HCT116 (cell line): ENCODE measurements around the gene GALNT13. TPM values are rescaled to one million over a fixed set of nuclear protein-coding genes. Genes with fewer than 3 reads are reported as not detected.

ENCODE experiments used
- ATAC-seq: fragments of 200-7000 bp; cut with Tn5 transposase; 2 replicates; pipeline ENCODE4 v1.9.1; 2020; ENCODE audit warnings: mild to moderate bottlenecking, moderate library complexity
- BruUV-seq: library from RNA; stranded (reverse); fragments of 400-500 nt; replicated peaks from 2 replicates; lab custom pipeline; 2021; lab: Mats Ljungman, UMichigan
- CTCF ChIA-PET: fragments of 300-600 bp; sonication (Branson Sonifier 250); formaldehyde crosslinking; loops from one replicate; lab custom pipeline; 2021; ENCODE audit warnings: antibody characterized with exemption; lab: Charles Lee
- POLR2A ChIA-PET: fragments of 300-600, 350-600 bp; sonication (Branson Sonifier 250); formaldehyde crosslinking; loops from one replicate; lab custom pipeline; 2021; ENCODE audit warnings: antibody characterized with exemption; lab: Charles Lee
- RAD21 ChIA-PET, 2 experiments: fragments of 300-600 bp; sonication (Branson Sonifier 250); formaldehyde crosslinking; loops; one replicate each; lab custom pipeline; 2023; ENCODE audit warnings: low total read pairs in 2 of 2; ENCODE audit not compliant: uncharacterized antibody in 2 of 2, unreplicated experiment in 2 of 2, low non-redundant PET in 1 of 2; lab: Charles Lee
- DNase-seq: peaks from one replicate; pipeline ENCODE4 v3.0.0-alpha.2; 2010; ENCODE audit warnings: low read depth, low spot score
- H2AFZ ChIP-seq: fragments of 200-600 bp; shearing (Covaris generic), sonication (generic); 2 replicates; pipeline ENCODE4 v1.6.1; 2017; ENCODE audit warnings: low read depth, mixed run types, mixed read lengths, antibody characterized with exemption, low read length; ENCODE audit not compliant: poor library complexity, severe bottlenecking
- H3K27ac ChIP-seq: 2 replicates; pipeline ENCODE4 v1.5.1; 2012; ENCODE audit warnings: low read depth, low read length
- H3K27me3 ChIP-seq: fragments of 200-600 bp; sonication (generic); 2 replicates; pipeline ENCODE4 v1.6.1; 2016; ENCODE audit warnings: mixed run types, low read length, mixed read lengths; ENCODE audit not compliant: insufficient read depth
- H3K36me3 ChIP-seq, 2 experiments: fragments of 200-500 bp in 1 of 2; fragments of 200-600 bp in 1 of 2; sonication (Bioruptor generic) in 1 of 2; sonication (generic) in 1 of 2; 2 replicates each; pipeline versions ENCODE4 v1.5.1 to v1.6.1; 2014 to 2016; ENCODE audit warnings: low read length in 2 of 2, inconsistent platforms in 1 of 2, mixed read lengths in 1 of 2, mixed run types in 1 of 2; ENCODE audit not compliant: insufficient read depth in 2 of 2, control insufficient read depth in 1 of 2
- H3K4me1 ChIP-seq, 2 experiments: fragments of 200-600 bp in 1 of 2; sonication (generic) in 1 of 2; 2 replicates each; pipeline versions ENCODE4 v1.5.1 to v1.6.1; 2012 to 2017; ENCODE audit warnings: low read length in 2 of 2, inconsistent platforms in 1 of 2, mild to moderate bottlenecking in 1 of 2, mixed read lengths in 1 of 2, mixed run types in 1 of 2, moderate library complexity in 1 of 2; ENCODE audit not compliant: insufficient read depth in 2 of 2, control insufficient read depth in 1 of 2
- H3K4me2 ChIP-seq: fragments of 200-600 bp; sonication (generic); 2 replicates; pipeline ENCODE4 v1.6.1; 2017; ENCODE audit warnings: mixed run types, low read length, mixed read lengths
- H3K4me3 ChIP-seq, 2 experiments: fragments of 200-600 bp in 1 of 2; sonication (generic) in 1 of 2; replicated peaks in 1 of 2; 2 replicates each; pipeline ENCODE4 v1.5.1; 2011 to 2016; ENCODE audit warnings: low read length in 2 of 2, control low read depth in 1 of 2, low read depth in 1 of 2, mild to moderate bottlenecking in 1 of 2, mixed read lengths in 1 of 2, mixed run types in 1 of 2
- H3K79me2 ChIP-seq: fragments of 200-600 bp; sonication (generic); 2 replicates; pipeline ENCODE4 v1.6.1; 2017; ENCODE audit warnings: mild to moderate bottlenecking, mixed run types, low read length, moderate library complexity, mixed read lengths; ENCODE audit not compliant: insufficient read depth
- H3K9ac ChIP-seq: fragments of 200-600 bp; sonication (generic); 2 replicates; pipeline ENCODE4 v1.6.1; 2016; ENCODE audit warnings: low read length, mixed read lengths
- H3K9me2 ChIP-seq: fragments of 200-600 bp; sonication (generic), shearing (Covaris generic); 2 replicates; pipeline ENCODE4 v1.6.1; 2017; ENCODE audit warnings: mixed run types, mild to moderate bottlenecking, moderate library complexity; ENCODE audit not compliant: insufficient read depth
- H3K9me3 ChIP-seq, 2 experiments: fragments of 200-500 bp in 1 of 2; fragments of 200-600 bp in 1 of 2; sonication (Bioruptor generic) in 1 of 2; sonication (generic) in 1 of 2; 2 replicates each; pipeline ENCODE4 v1.6.1; 2014 to 2017; ENCODE audit warnings: low read length in 2 of 2, mixed read lengths in 2 of 2, inconsistent platforms in 1 of 2, low read depth in 1 of 2, mild to moderate bottlenecking in 1 of 2, mixed run types in 1 of 2, moderate library complexity in 1 of 2; ENCODE audit not compliant: control insufficient read depth in 1 of 2, insufficient read depth in 1 of 2
- H4K20me1 ChIP-seq: fragments of 200-600 bp; sonication (generic), shearing (Covaris generic); 2 replicates; pipeline ENCODE4 v1.6.1; 2017; ENCODE audit warnings: mixed run types, mild to moderate bottlenecking, moderate library complexity; ENCODE audit not compliant: insufficient read depth
- CBX3 ChIP-seq: IDR thresholded peaks from 2 replicates; pipeline ENCODE4 v1.6.1; 2012; ENCODE audit warnings: low read depth
- CEBPB ChIP-seq: IDR thresholded peaks from 2 replicates; pipeline ENCODE4 v1.6.1; 2012; ENCODE audit warnings: low read depth
- ELF1 ChIP-seq: IDR thresholded peaks from 2 replicates; pipeline ENCODE4 v1.6.1; 2012; ENCODE audit warnings: low read depth, borderline replicate concordance
- EZH2 ChIP-seq: fragments of 200-600 bp; sonication (generic); IDR thresholded peaks from 2 replicates; pipeline ENCODE4 v1.6.1; 2017; ENCODE audit warnings: antibody characterized with exemption, mixed run types
- FOSL1 ChIP-seq: IDR thresholded peaks from 2 replicates; pipeline ENCODE4 v1.6.1; 2012; ENCODE audit warnings: low read depth
- JUND ChIP-seq: IDR thresholded peaks from 2 replicates; pipeline ENCODE4 v1.6.1; 2012
- POLR2A ChIP-seq: IDR thresholded peaks from 2 replicates; pipeline ENCODE4 v1.7.0; 2011; ENCODE audit warnings: borderline replicate concordance; ENCODE audit not compliant: insufficient read depth, insufficient read length; ENCODE audit errors: extremely low read depth
- POLR2AphosphoS5 ChIP-seq: IDR thresholded peaks from 2 replicates; pipeline ENCODE4 v1.6.1; 2011; ENCODE audit warnings: mild to moderate bottlenecking, low read depth, low read length, moderate library complexity
- RAD21 ChIP-seq: IDR thresholded peaks from 2 replicates; pipeline ENCODE4 v1.6.1; 2012; ENCODE audit warnings: low read depth, mild to moderate bottlenecking
- SP1 ChIP-seq: IDR thresholded peaks from 2 replicates; pipeline ENCODE4 v1.6.1; 2012; ENCODE audit warnings: low read depth
- ZNF274 ChIP-seq: fragments of 200-500 bp; sonication (Bioruptor generic); IDR thresholded peaks from 2 replicates; pipeline ENCODE4 v1.6.1; 2014; ENCODE audit warnings: mild to moderate bottlenecking, low read depth, low read length, inconsistent platforms
- intact Hi-C: fragments of 100-400 bp; cut with micrococcal nuclease; formaldehyde crosslinking; loops from 2 replicates; pipeline ENCODE4 v1.10.0; 2022
- total RNA-seq: library from RNA; stranded (reverse); gene quantifications from one replicate; pipeline ENCODE4 v1.2.1, GENCODE V29; 2021; ENCODE audit not compliant: unreplicated experiment
- TF ChIP-seq, protein P1 (sequence below): IDR thresholded peaks from 2 replicates; pipeline ENCODE4 v1.6.1; 2012; ENCODE audit warnings: low read depth
- TF ChIP-seq, protein P2 (sequence below): IDR thresholded peaks from 2 replicates; pipeline ENCODE4 v1.6.1; 2012

The GALNT13 gene
- total RNA-seq, 1 experiment from 2014 or later = 0.44 TPM

DNA sequence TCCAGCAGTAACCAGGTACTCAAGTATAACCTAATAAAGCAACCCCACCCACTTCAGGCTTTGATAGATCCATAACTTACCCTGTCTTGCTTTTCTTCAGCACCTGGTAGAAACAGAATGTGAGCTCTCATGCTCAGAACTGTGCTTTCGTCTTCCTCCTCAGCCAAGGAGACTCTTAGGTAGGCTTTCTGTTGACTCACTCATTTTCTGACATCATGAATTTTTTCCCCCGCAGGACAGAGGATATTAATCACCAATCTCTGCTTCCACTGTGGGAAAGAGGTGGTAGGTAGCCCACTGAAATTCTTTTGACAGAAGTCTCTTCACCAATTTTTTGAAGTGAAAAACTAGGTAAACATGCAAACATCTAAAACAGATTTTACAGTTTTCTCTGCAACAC, 585.6 kb downstream of the GALNT13 start:
- intact Hi-C loops = no loop called here
- Histone ChIP-seq H4K20me1 (no peaks in the 10 kb centered on the region), H2AFZ (no peak overlapping the region)
- TF ChIP-seq ELF1 (no peak), POLR2A (no peak)
- TF ChIP-seq, protein P1, sequence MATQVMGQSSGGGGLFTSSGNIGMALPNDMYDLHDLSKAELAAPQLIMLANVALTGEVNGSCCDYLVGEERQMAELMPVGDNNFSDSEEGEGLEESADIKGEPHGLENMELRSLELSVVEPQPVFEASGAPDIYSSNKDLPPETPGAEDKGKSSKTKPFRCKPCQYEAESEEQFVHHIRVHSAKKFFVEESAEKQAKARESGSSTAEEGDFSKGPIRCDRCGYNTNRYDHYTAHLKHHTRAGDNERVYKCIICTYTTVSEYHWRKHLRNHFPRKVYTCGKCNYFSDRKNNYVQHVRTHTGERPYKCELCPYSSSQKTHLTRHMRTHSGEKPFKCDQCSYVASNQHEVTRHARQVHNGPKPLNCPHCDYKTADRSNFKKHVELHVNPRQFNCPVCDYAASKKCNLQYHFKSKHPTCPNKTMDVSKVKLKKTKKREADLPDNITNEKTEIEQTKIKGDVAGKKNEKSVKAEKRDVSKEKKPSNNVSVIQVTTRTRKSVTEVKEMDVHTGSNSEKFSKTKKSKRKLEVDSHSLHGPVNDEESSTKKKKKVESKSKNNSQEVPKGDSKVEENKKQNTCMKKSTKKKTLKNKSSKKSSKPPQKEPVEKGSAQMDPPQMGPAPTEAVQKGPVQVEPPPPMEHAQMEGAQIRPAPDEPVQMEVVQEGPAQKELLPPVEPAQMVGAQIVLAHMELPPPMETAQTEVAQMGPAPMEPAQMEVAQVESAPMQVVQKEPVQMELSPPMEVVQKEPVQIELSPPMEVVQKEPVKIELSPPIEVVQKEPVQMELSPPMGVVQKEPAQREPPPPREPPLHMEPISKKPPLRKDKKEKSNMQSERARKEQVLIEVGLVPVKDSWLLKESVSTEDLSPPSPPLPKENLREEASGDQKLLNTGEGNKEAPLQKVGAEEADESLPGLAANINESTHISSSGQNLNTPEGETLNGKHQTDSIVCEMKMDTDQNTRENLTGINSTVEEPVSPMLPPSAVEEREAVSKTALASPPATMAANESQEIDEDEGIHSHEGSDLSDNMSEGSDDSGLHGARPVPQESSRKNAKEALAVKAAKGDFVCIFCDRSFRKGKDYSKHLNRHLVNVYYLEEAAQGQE = no peak
- TF ChIP-seq, all 23 proteins: peak for 0
- DNase-seq (no peak), ATAC-seq (no peak)
- BruUV-seq = no TSS peak
- Histone ChIP-seq H3K4me1 (no peaks in the 10 kb centered on the region), H3K27me3 (no peaks in the 10 kb centered on the region), H3K4me2 (no peak overlapping the region), H3K27ac (no peak overlapping the region), H3K9ac (no peak overlapping the region), H3K79me2 (no peaks in the 10 kb centered on the region), H3K4me3 (no peak overlapping the region), H3K36me3 (no peaks in the 10 kb centered on the region), H3K9me2 (no peaks in the 10 kb centered on the region; the same call in 1 of the 2 replicates), H3K9me3 (no peaks in the 10 kb centered on the region)
- ChIA-PET POLR2A (no interaction called here), RAD21 (no interaction called here), CTCF (no interaction called here)

DNA sequence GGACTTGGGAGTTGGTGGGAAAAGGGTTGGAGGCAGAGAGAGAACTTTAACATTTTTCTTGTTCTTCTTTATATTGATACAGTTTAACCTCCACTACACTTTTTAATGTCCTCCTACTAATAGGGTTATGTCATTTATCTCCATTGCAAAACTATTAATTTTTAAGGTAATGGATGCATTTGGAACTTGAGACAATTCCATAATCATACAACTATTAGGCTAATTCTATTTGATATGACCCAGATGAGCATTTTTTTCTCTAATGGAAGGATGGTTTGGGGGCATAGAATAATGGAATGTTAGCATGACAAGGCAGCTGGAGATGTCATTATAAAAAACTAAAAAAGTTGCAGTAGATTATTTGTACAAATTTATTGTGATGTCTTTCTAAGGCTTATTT, 587.6 kb downstream of the GALNT13 start:
- Histone ChIP-seq H2AFZ (no peak overlapping the region), H3K36me3 (no peaks in the 10 kb centered on the region), H3K4me3 (no peak overlapping the region), H3K9ac (no peak overlapping the region), H3K79me2 (no peaks in the 10 kb centered on the region), H3K9me2 (no peaks in the 10 kb centered on the region; the same call in 1 of the 2 replicates), H3K4me1 (no peaks in the 10 kb centered on the region), H3K4me2 (no peak overlapping the region), H4K20me1 (no peaks in the 10 kb centered on the region), H3K27me3 (no peaks in the 10 kb centered on the region), H3K27ac (no peak overlapping the region), H3K9me3 (no peaks in the 10 kb centered on the region)
- ChIA-PET RAD21 (no interaction called here), POLR2A (no interaction called here), CTCF (no interaction called here)
- intact Hi-C loops = no loop called here
- DNase-seq = no peak
- no TSS peak for BruUV-seq
- ATAC-seq = no peak
- TF ChIP-seq JUND = no peak
- no peak for TF ChIP-seq POLR2AphosphoS5
- no peak for TF ChIP-seq EZH2
- TF ChIP-seq CBX3 = no peak
- no peak for TF ChIP-seq RAD21
- TF ChIP-seq, protein P2, sequence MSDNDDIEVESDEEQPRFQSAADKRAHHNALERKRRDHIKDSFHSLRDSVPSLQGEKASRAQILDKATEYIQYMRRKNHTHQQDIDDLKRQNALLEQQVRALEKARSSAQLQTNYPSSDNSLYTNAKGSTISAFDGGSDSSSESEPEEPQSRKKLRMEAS = no peak
- TF ChIP-seq FOSL1 = no peak
- TF ChIP-seq ELF1 = no peak
- TF ChIP-seq, protein P1 = no peak
- TF ChIP-seq ZNF274 = no peak
- no peak for TF ChIP-seq SP1
- TF ChIP-seq CEBPB = no peak
